ENCODE data around the gene COMMD3.

COMMD3 gene

DNA sequence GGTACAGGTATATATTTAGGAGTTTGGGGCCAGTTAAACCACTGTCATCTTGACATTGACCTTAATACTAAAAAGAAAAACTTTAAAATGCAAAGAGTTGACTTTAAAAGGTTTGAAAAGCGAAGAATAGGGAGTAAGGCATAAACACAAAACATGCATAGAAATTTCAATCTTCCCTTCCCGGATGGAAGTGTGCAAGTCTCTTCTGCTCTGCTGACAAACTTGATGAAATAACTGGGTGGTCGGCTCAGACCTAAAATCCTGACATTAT is 25.7 kb downstream of the COMMD3 start:
- H3K4me3 ChIP-seq (replicated peaks; ENCODE audit: low read depth, low read length), result no peak overlapping the region
- DNase-seq (ENCODE audit: extremely low read depth, low read depth), result no peak
- TF ChIP-seq, protein P1, sequence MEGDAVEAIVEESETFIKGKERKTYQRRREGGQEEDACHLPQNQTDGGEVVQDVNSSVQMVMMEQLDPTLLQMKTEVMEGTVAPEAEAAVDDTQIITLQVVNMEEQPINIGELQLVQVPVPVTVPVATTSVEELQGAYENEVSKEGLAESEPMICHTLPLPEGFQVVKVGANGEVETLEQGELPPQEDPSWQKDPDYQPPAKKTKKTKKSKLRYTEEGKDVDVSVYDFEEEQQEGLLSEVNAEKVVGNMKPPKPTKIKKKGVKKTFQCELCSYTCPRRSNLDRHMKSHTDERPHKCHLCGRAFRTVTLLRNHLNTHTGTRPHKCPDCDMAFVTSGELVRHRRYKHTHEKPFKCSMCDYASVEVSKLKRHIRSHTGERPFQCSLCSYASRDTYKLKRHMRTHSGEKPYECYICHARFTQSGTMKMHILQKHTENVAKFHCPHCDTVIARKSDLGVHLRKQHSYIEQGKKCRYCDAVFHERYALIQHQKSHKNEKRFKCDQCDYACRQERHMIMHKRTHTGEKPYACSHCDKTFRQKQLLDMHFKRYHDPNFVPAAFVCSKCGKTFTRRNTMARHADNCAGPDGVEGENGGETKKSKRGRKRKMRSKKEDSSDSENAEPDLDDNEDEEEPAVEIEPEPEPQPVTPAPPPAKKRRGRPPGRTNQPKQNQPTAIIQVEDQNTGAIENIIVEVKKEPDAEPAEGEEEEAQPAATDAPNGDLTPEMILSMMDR (IDR thresholded peaks at IDR 0.05; ENCODE audit: low read depth, low read length, missing control alignments), result no peak

DNA sequence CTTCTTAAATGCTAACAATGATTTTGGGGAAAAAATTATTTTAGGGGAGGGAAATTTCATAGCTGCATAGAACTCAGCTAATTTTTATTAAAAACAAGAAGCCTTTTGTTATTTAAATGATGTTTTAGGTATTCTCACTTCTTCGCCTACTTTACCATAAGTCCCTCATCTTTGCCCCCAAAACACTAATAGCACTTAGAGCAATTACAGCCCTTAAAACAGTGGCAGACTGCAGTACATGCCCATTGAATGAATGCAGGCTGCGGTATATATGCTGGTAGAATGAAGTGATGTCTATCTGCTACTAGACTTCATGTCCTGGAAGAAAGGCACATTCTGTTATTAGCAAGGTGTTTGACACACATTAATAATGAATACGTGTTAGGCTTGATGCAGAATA is 26.2 kb downstream of the COMMD3 start:
- no peak for DNase-seq (ENCODE audit: extremely low read depth, low read depth)
- no peak overlapping the region for H3K4me3 ChIP-seq (replicated peaks; ENCODE audit: low read depth, low read length)
- TF ChIP-seq, protein P1 (IDR thresholded peaks at IDR 0.05; ENCODE audit: low read depth, low read length, missing control alignments), result no peak

DNA sequence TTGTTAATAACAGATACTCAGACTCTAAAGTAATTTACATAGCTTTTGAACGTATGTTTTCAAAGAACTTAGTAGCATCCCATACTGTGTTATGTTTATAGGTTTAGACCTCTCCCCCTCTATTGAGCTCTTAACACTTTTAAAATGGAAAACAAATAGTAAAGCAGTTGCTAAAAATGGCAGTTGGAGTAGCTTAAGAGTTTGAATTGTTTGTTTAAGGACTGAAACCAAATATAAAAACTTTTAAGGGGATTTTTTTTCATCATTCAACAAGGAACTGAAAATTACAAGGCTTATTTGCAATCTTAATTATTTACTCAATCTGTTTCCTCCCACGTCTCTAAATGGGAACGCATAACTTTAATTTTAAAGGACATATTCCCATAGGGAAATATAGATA is 27.5 kb downstream of the COMMD3 start:
- TF ChIP-seq, protein P1 (IDR thresholded peaks at IDR 0.05; ENCODE audit: low read depth, low read length, missing control alignments), result no peak
- no peak overlapping the region for H3K4me3 ChIP-seq (replicated peaks; ENCODE audit: low read depth, low read length)

DNA sequence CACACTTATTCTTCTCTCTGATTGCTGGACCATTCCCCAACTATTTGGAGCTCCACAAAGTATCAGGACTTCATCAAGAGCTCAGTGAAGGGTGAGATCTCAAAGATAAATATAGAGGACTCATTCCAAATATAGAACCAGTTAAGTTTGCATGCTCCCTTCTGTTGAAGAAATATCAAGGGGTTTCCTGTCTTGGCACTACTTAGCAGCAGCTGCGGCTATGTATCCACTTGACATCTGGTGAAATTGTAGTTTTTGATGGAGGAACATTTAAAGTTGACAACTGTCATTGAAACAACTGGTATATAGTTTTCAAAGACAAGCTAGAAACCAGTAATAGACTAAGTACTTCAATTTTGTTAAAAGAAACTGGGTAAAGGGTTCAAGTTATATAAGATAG is 28.1 kb downstream of the COMMD3 start:
- TF ChIP-seq, protein P1 (IDR thresholded peaks at IDR 0.05; ENCODE audit: low read depth, low read length, missing control alignments), result no peak
- H3K4me3 ChIP-seq (replicated peaks; ENCODE audit: low read depth, low read length), result no peak overlapping the region
- no peak for DNase-seq (ENCODE audit: extremely low read depth, low read depth)

More for the DNA sequence above, 27.5 kb downstream of the COMMD3 start:
- no peak for DNase-seq (ENCODE audit: extremely low read depth, low read depth)

DNA sequence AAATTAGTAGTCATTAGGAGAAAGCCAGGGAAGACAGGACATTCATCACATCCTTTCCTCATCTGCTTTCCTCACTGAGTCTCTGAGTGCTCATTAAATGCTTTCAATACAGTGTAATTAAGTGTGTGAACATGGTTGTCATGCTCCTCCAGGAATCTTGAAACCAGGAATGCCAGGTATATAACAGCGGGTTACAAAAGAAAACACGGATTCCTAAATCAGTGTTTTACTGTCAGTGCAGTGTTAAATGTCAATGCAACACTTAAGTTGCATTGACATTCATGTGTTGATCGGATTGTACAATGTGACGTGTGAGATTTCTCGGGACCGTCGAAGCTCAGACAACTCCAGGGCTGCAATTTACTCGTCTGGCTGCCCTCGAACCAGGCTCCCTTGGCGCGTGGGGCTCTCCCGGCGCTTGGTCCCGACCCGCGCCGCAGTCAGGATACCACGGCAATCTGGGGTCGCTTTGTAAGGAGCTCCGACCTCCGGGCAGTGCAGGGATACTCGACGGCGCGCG is 28.7 kb downstream of the COMMD3 start:
- no peak for DNase-seq (ENCODE audit: extremely low read depth, low read depth)
- TF ChIP-seq, protein P1 (IDR thresholded peaks at IDR 0.05; ENCODE audit: low read depth, low read length, missing control alignments), result no peak
- no peak overlapping the region for H3K4me3 ChIP-seq (replicated peaks; ENCODE audit: low read depth, low read length)

DNA sequence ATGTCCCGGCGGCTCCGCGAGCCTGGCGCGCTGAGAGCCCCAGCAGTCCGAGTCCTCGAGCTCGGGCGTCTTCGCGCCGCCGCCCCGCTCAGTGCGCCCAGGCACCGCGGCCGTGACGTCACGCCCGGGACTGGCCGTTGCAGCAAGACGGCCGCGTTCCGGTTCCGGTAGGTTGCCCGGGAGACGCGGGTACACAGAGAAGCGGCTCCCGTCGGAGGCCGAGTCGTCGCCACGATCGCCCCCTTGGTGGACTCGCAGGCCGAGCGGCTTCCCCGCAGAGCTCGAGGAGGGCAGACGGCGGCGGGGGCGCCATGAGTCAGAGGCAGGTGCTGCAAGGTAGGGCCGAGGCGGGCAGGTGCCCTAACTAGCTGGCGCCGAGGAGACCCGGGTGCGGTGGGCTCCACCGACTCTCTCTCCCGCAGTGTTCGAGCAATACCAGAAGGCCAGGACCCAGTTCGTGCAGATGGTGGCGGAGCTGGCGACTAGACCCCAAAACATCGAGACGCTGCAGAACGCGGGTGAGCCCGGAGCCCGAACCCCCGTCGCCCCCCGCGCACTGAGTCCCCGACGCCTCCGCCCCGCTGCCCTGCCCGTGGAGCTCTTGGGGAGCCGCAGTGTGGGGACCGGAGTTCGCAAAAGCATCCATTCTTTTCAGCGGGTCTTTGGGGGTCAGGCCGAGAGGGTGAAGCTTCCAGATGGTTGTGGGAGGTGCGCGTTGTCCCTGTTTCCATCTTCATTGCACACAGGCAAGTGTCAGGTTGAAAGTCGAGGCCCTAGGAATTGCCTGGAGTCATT is 29.3 kb downstream of the COMMD3 start, which contains the start of gene SPAG6:
Gene SPAG6 (plus strand): TSS at position 196 of the 795 bp plus-strand sequence. CDS start 116 bp downstream, at position 312.
- H3K4me3 ChIP-seq (replicated peaks; ENCODE audit: low read depth, low read length), result no peak within 1 kb of the TSS
- TF ChIP-seq, protein P1 (IDR thresholded peaks at IDR 0.05; ENCODE audit: low read depth, low read length, missing control alignments), result no peak
- no peak for DNase-seq (ENCODE audit: extremely low read depth, low read depth)

Measured in HFF-Myc (cell line).